HL-60 (cell line): ENCODE data around the gene WDFY4.

Experiments
- DNase-seq, 2 experiments: peaks; one replicate each; pipeline ENCODE4 v3.0.0-alpha.2; 2010 to 2020; ENCODE audit warnings: low read depth in 1 of 2, low spot score in 1 of 2
- H3K27ac ChIP-seq: fragments of 250-450 bp; sonication (Bioruptor Pico); replicated peaks from 2 replicates; pipeline ENCODE4 v1.5.1; 2020; ENCODE audit warnings: mild to moderate bottlenecking, moderate library complexity
- H3K27me3 ChIP-seq: fragments of 250-450 bp; sonication (Bioruptor Pico); 2 replicates; pipeline ENCODE4 v1.5.1; 2021; ENCODE audit warnings: mild to moderate bottlenecking, moderate library complexity; ENCODE audit not compliant: insufficient read depth, poor library complexity, severe bottlenecking
- H3K4me3 ChIP-seq: replicated peaks from 2 replicates; pipeline ENCODE4 v1.5.1; 2011; ENCODE audit warnings: mild to moderate bottlenecking, control low read depth, low read length; ENCODE audit not compliant: insufficient read depth
- GABPA ChIP-seq: IDR thresholded peaks from 2 replicates; pipeline ENCODE4 v1.6.1; 2012; ENCODE audit warnings: low read depth
- POLR2AphosphoS5 ChIP-seq: IDR thresholded peaks from 2 replicates; pipeline ENCODE4 v1.6.1; 2012; ENCODE audit warnings: low read depth
- SPI1 ChIP-seq: IDR thresholded peaks from 2 replicates; pipeline ENCODE4 v1.6.1; 2012; ENCODE audit warnings: low read depth, mild to moderate bottlenecking, borderline replicate concordance
- TF ChIP-seq, protein P1 (sequence below): IDR thresholded peaks from one replicate; pipeline ENCODE4 v1.5.1; 2011; ENCODE audit warnings: low read length, control low read depth, inconsistent platforms; ENCODE audit not compliant: insufficient read depth
- TF ChIP-seq, protein P2 (sequence below): IDR thresholded peaks from 2 replicates; pipeline ENCODE4 v1.6.1; 2012; ENCODE audit warnings: low read depth; ENCODE audit not compliant: insufficient replicate concordance

The WDFY4 gene

DNA sequence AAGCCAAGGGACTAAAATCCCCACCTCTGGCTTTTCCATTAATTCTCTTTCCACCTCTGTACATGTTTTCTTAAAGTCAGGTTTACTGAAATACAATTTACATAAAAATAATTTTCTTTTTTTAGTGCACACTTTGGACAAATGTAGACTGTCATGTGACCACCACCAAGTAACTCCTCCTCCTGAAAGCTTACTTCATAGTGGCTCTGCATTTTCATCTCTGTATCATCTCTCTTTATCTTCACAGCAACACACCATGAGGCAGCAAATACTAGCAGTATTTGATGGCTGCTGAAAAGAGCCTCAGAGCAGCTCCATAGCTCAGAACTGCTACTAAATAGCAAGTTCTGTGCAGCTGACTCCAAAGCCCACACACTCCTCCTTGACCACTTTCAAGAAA, 17.3 kb downstream of the WDFY4 start:
- DNase-seq = no peak
- Histone ChIP-seq H3K27ac (no peak overlapping the region), H3K4me3 (no peak overlapping the region), H3K27me3 (no peaks in the 10 kb centered on the region)
- TF ChIP-seq GABPA (no peak), SPI1 (no peak), POLR2AphosphoS5 (no peak)
- TF ChIP-seq, protein P1, sequence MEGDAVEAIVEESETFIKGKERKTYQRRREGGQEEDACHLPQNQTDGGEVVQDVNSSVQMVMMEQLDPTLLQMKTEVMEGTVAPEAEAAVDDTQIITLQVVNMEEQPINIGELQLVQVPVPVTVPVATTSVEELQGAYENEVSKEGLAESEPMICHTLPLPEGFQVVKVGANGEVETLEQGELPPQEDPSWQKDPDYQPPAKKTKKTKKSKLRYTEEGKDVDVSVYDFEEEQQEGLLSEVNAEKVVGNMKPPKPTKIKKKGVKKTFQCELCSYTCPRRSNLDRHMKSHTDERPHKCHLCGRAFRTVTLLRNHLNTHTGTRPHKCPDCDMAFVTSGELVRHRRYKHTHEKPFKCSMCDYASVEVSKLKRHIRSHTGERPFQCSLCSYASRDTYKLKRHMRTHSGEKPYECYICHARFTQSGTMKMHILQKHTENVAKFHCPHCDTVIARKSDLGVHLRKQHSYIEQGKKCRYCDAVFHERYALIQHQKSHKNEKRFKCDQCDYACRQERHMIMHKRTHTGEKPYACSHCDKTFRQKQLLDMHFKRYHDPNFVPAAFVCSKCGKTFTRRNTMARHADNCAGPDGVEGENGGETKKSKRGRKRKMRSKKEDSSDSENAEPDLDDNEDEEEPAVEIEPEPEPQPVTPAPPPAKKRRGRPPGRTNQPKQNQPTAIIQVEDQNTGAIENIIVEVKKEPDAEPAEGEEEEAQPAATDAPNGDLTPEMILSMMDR = no peak
- TF ChIP-seq, protein P2, sequence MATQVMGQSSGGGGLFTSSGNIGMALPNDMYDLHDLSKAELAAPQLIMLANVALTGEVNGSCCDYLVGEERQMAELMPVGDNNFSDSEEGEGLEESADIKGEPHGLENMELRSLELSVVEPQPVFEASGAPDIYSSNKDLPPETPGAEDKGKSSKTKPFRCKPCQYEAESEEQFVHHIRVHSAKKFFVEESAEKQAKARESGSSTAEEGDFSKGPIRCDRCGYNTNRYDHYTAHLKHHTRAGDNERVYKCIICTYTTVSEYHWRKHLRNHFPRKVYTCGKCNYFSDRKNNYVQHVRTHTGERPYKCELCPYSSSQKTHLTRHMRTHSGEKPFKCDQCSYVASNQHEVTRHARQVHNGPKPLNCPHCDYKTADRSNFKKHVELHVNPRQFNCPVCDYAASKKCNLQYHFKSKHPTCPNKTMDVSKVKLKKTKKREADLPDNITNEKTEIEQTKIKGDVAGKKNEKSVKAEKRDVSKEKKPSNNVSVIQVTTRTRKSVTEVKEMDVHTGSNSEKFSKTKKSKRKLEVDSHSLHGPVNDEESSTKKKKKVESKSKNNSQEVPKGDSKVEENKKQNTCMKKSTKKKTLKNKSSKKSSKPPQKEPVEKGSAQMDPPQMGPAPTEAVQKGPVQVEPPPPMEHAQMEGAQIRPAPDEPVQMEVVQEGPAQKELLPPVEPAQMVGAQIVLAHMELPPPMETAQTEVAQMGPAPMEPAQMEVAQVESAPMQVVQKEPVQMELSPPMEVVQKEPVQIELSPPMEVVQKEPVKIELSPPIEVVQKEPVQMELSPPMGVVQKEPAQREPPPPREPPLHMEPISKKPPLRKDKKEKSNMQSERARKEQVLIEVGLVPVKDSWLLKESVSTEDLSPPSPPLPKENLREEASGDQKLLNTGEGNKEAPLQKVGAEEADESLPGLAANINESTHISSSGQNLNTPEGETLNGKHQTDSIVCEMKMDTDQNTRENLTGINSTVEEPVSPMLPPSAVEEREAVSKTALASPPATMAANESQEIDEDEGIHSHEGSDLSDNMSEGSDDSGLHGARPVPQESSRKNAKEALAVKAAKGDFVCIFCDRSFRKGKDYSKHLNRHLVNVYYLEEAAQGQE = no peak

DNA sequence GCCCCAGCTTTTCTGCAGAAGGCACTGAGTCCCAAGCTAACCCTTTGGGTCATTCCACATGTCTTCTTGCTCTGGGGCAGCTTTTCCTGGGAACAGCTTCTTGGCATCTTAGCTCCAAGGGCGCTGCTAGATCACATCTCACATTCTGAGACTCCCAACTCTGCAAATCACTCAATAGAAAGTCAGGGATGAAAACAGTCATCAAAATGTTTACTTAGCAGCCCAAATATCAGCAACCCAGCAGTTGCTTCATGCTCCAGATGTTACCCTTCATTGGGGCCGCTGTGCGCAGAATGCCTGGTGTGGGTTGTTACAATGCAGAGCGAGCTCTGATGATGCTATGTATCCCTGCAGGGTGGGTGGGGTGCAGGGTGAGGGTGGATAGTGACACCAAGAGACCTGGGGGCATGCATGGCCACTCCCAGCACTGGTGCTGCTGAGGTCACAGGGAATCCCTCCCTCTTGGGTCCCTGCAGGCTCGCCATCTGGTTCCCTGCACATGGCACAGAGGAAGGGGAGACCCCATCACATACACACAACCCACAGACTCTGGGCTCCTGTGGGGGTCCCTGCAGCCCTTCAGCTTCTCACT, 19.0 kb downstream of the WDFY4 start:
- no peaks in the 10 kb centered on the region for H3K27me3 ChIP-seq
- H3K27ac ChIP-seq = no peak overlapping the region
- TF ChIP-seq GABPA (no peak), SPI1 (no peak)
- TF ChIP-seq, protein P1 = no peak
- no peak for DNase-seq
- H3K4me3 ChIP-seq = no peak overlapping the region

DNA sequence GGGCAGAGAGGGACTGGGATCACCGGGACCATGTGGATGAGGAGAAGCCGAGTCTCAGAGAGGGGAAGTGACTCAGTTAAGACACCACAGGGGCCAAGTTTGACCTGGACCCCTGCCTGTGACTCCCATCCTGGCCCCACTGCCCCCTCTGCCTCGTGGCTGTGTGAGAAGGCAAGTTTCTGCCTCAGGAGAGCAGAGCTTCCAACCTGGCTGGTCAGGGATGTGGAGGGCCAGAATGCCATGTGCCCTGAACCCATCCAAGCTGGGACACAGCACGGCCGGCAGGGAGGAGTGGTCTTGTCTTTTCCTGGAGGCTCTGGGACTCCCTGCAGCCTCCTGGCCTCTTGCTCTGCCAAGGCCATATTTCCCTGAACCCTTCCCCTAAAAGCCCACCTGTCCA, 19.5 kb downstream of the WDFY4 start:
- Histone ChIP-seq H3K4me3 (no peak overlapping the region), H3K27ac (no peak overlapping the region), H3K27me3 (no peaks in the 10 kb centered on the region)
- no peak for DNase-seq
- TF ChIP-seq, protein P1 = no peak
- no peak for TF ChIP-seq GABPA
- no peak for TF ChIP-seq SPI1
- no peak for TF ChIP-seq POLR2AphosphoS5
- TF ChIP-seq, protein P2 = no peak

DNA sequence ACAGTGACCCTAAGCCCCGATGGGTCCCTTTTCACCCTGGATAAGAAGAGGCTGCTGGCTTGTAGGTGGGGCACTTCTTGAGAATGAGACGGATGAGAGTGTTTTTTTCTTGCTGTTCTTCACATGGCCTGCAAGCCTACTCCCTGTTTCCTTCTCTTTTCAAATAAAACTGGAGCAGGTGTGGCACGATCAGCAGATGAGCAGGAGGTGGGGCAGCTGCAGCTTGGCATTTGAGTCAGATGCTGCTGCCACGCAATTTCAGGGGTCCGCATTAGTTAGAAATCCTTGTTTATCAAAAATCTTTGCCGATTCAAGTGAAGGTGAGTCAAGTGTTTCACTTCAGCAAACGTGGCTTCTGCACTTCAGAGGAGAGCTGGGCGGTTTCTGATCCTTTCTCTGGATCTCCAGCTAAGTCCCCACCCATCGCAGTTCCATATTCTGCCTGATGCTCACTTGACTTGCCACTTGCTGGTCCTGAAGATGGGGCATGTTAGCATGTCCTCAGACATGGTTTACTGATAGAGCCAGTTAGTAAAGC, 20.8 kb downstream of the WDFY4 start:
- Histone ChIP-seq H3K27me3 (no peaks in the 10 kb centered on the region), H3K4me3 (no peak overlapping the region), H3K27ac (no peak overlapping the region)
- TF ChIP-seq, protein P2 = no peak
- TF ChIP-seq SPI1 (no peak), GABPA (no peak), POLR2AphosphoS5 (no peak)
- TF ChIP-seq, protein P1 = no peak
- DNase-seq = no peak
